ENCODE data around the gene UMPS. TPM values are rescaled to one million over a fixed set of nuclear protein-coding genes. Genes with fewer than 3 reads are reported as not detected.

Gene UMPS
- total and polyA plus RNA-seq, 4 donors, result 5.3 to 16.6 (median 15.7) TPM

DNA sequence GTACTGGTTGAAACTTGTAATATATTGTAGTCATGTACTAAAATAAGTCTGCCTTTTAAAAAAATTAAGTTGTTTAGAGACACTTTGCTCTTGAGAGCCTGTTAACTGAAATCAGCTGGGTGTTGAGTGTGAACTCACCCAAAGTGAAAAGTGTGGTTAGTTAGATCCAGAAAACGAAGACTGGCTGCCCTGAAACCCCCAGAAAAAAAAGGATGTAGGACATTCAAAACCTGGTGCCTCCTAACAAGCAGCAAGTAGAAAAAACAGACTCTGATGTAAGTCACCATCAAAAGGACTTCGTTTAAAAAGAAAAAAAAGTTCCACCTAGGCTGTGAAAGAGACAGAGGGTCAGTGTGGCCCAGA lies 40.8 kb downstream of the UMPS start:
- no peaks in the 10 kb centered on the region for H3K9me3 ChIP-seq (ENCODE audit: control insufficient read depth, low read length)
- peaks cover 0 to 3% of the 10 kb centered on the region in 2 donors for H3K36me3 ChIP-seq (ENCODE audit: control insufficient read depth in 1 of 2, insufficient read depth in 2 of 2, low read length in 1 of 2)
- DNase-seq (no peak), ATAC-seq (ENCODE audit: low FRiP score) (no peak)
- intact Hi-C loops (cut with DNase I), result loop anchor here in 1 of 2 donors (5.0 kb wide), 1 partner anchor 71 kb away; no protein-coding TSS in a partner anchor
- H3K4me1 ChIP-seq (ENCODE audit: control insufficient read depth in 1 of 2, insufficient read depth in 2 of 2, low read length in 2 of 2), result peaks cover 0 to 2% of the 10 kb centered on the region in 2 donors
- H3K27me3 ChIP-seq (ENCODE audit: control insufficient read depth in 1 of 2, insufficient read depth in 2 of 2, low read length in 1 of 2), result no peaks in the 10 kb centered on the region
- no peak overlapping the region for H3K27ac ChIP-seq (ENCODE audit: low read depth in 1 of 2, low read length in 2 of 2)
- no peak overlapping the region for H3K4me3 ChIP-seq (ENCODE audit: low read length in 2 of 2)
- WGBS, 2 donors, result 76 to 77% methylated on average over 2 of the region's 2 CpGs

- DNase-seq (peak in 1 of 2 donors; percentile 58), ATAC-seq (ENCODE audit: low FRiP score) (peak; percentile 51)
- WGBS, 2 donors, result 22% methylated on average over 17 of the region's 17 CpGs
- intact Hi-C loops (cut with DNase I), result loop anchor here in 1 of 2 donors (5.0 kb wide), 1 partner anchor 70 kb away; no protein-coding TSS in a partner anchor
- H3K4me1 ChIP-seq (ENCODE audit: control insufficient read depth in 1 of 2, insufficient read depth in 2 of 2, low read length in 2 of 2), result peaks cover 0 to 2% of the 10 kb centered on the region in 2 donors
- no peaks in the 10 kb centered on the region for H3K27me3 ChIP-seq (ENCODE audit: control insufficient read depth in 1 of 2, insufficient read depth in 2 of 2, low read length in 1 of 2)
- H3K36me3 ChIP-seq (ENCODE audit: control insufficient read depth in 1 of 2, insufficient read depth in 2 of 2, low read length in 1 of 2), result peaks cover 0 to 3% of the 10 kb centered on the region in 2 donors
- peak overlapping the region in 1 of 2 donors; percentile 14 for H3K27ac ChIP-seq (ENCODE audit: low read depth in 1 of 2, low read length in 2 of 2)
- H3K9me3 ChIP-seq (ENCODE audit: control insufficient read depth, low read length), result no peaks in the 10 kb centered on the region
- H3K4me3 ChIP-seq (ENCODE audit: low read length in 2 of 2), result no peak overlapping the region
Measured at GRCh38 chr3:124772081-124772831, 42.0 kb downstream of the UMPS start.

DNA sequence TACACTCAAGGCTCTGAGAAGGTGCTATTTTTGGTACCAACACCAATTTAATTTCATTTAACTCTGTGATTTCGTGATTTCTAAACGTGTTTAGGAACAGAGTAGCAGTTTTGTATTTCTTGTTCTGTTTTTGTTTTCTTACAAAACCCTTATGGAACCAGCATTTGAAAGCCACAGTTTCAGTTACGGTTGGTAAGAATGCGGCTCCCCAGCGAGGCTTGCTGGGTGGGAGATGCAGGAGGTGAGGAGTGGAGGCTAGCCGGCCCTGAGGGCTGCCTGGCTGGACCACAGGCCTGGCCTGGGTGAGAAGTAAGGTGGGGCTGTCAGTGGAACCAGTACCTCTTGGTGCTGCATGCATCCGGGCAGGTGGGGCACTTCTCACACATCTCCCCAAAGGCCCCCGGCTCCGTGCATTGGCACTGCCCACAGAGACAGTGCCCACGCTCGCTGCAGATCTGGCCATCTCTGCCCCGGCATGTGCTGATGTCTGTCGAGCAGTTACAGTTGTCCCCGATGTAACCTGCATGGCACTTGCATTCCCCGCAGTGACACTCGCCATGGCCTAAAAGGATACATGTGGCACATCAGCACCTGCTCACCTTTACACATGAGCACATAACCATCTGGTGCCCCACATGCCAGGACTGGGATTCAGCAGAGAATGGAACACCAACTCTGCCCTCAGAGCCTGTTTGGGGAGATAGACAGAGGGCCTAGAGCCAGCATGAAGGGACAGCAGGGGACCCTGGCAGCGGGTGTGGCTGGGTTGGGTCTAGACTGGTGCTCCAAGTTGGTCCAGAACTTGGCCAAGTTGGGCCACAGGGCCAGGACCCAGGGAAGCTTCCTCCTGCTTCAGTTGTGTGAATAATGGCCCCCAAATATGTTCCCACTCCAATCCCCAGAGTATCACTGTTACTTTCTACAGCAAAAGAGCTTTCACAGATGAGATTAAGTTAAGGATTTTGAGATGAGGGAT lies 43.4 kb downstream of the UMPS start:
- Histone ChIP-seq H3K4me1 (ENCODE audit: control insufficient read depth in 1 of 2, insufficient read depth in 2 of 2, low read length in 2 of 2) (peaks cover 0 to 2% of the 10 kb centered on the region in 2 donors), H3K4me3 (ENCODE audit: low read length in 2 of 2) (no peak overlapping the region), H3K27ac (ENCODE audit: low read depth in 1 of 2, low read length in 2 of 2) (peak overlapping the region in 1 of 2 donors; percentile 35), H3K9me3 (ENCODE audit: control insufficient read depth, low read length) (no peaks in the 10 kb centered on the region), H3K36me3 (ENCODE audit: control insufficient read depth in 1 of 2, insufficient read depth in 2 of 2, low read length in 1 of 2) (peaks cover 0 to 2% of the 10 kb centered on the region in 2 donors), H3K27me3 (ENCODE audit: control insufficient read depth in 1 of 2, insufficient read depth in 2 of 2, low read length in 1 of 2) (no peaks in the 10 kb centered on the region)
- no peak for ATAC-seq (ENCODE audit: low FRiP score)
- 93 to 95% methylated on average over 17 of the region's 17 CpGs for WGBS, 2 donors
- peak; percentile 38 to 64 for DNase-seq
- intact Hi-C loops (cut with DNase I), result loop anchor here in 1 of 2 donors (5.0 kb wide), 1 partner anchor 69 kb away; no protein-coding TSS in a partner anchor

GRCh38 chr3:124774327-124774718 lies 44.1 kb downstream of the UMPS start:
- Histone ChIP-seq H3K36me3 (ENCODE audit: control insufficient read depth in 1 of 2, insufficient read depth in 2 of 2, low read length in 1 of 2) (no peaks in the 10 kb centered on the region), H3K27me3 (ENCODE audit: control insufficient read depth in 1 of 2, insufficient read depth in 2 of 2, low read length in 1 of 2) (no peaks in the 10 kb centered on the region), H3K4me1 (ENCODE audit: control insufficient read depth in 1 of 2, insufficient read depth in 2 of 2, low read length in 2 of 2) (peaks cover 0 to 2% of the 10 kb centered on the region in 2 donors), H3K9me3 (ENCODE audit: control insufficient read depth, low read length) (no peaks in the 10 kb centered on the region), H3K27ac (ENCODE audit: low read depth in 1 of 2, low read length in 2 of 2) (peak overlapping the region in 1 of 2 donors; percentile 83), H3K4me3 (ENCODE audit: low read length in 2 of 2) (no peak overlapping the region)
- 5 to 19% methylated on average over 6 of the region's 6 CpGs for WGBS, 2 donors
- ATAC-seq (ENCODE audit: low FRiP score) (peak; percentile 39), DNase-seq (peak; percentile 79 to 88)
- intact Hi-C loops (cut with DNase I), result loop anchor here in 1 of 2 donors (5.0 kb wide), 1 partner anchor 68 kb away; no protein-coding TSS in a partner anchor

GRCh38 chr3:124774841-124775402 lies 44.7 kb downstream of the UMPS start:
- no peaks in the 10 kb centered on the region for H3K36me3 ChIP-seq (ENCODE audit: control insufficient read depth in 1 of 2, insufficient read depth in 2 of 2, low read length in 1 of 2)
- no peaks in the 10 kb centered on the region for H3K9me3 ChIP-seq (ENCODE audit: control insufficient read depth, low read length)
- peak overlapping the region in 1 of 2 donors; percentile 83 for H3K27ac ChIP-seq (ENCODE audit: low read depth in 1 of 2, low read length in 2 of 2)
- peak; percentile 21 to 38 for DNase-seq
- WGBS, 2 donors, result 84 to 92% methylated on average over 7 of the region's 7 CpGs
- H3K27me3 ChIP-seq (ENCODE audit: control insufficient read depth in 1 of 2, insufficient read depth in 2 of 2, low read length in 1 of 2), result no peaks in the 10 kb centered on the region
- ATAC-seq (ENCODE audit: low FRiP score), result no peak
- no peak overlapping the region for H3K4me3 ChIP-seq (ENCODE audit: low read length in 2 of 2)
- H3K4me1 ChIP-seq (ENCODE audit: control insufficient read depth in 1 of 2, insufficient read depth in 2 of 2, low read length in 2 of 2), result peaks cover 0 to 2% of the 10 kb centered on the region in 2 donors
- intact Hi-C loops (cut with DNase I), result loop anchor here in 1 of 2 donors (5.0 kb wide), 2 partner anchors 37 to 67 kb away; no protein-coding TSS in a partner anchor

DNA sequence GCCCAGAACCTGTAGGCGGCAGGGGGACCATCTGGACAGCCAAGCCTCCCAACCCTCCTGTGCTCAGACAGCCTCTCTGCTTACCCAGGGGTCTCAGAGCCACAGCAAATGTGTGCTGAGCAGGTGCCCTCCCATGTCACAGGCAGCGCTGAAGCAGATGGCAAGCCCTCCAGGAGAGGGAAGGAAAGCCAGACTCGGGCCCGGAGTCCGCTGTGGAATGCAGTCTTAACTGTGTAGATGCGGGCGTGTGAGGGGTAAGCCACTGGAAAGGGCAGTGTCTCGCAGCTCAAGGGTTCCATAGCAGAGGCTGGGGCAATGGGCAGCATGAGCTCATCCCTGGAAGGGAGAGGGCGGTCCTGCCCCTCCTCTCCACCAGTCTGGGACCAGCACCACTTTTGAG lies 45.6 kb downstream of the UMPS start:
- ATAC-seq (ENCODE audit: low FRiP score) (no peak), DNase-seq (peak; percentile 35 to 67)
- Histone ChIP-seq H3K36me3 (ENCODE audit: control insufficient read depth in 1 of 2, insufficient read depth in 2 of 2, low read length in 1 of 2) (no peaks in the 10 kb centered on the region), H3K4me3 (ENCODE audit: low read length in 2 of 2) (no peak overlapping the region), H3K4me1 (ENCODE audit: control insufficient read depth in 1 of 2, insufficient read depth in 2 of 2, low read length in 2 of 2) (peaks cover 0 to 4% of the 10 kb centered on the region in 2 donors), H3K9me3 (ENCODE audit: control insufficient read depth, low read length) (no peaks in the 10 kb centered on the region), H3K27me3 (ENCODE audit: control insufficient read depth in 1 of 2, insufficient read depth in 2 of 2, low read length in 1 of 2) (no peaks in the 10 kb centered on the region), H3K27ac (ENCODE audit: low read depth in 1 of 2, low read length in 2 of 2) (peak overlapping the region in 1 of 2 donors; percentile 0)
- intact Hi-C loops (cut with DNase I), result loop anchor here in 1 of 2 donors (5.0 kb wide), 1 partner anchor 36 kb away; no protein-coding TSS in a partner anchor
- 52 to 80% methylated on average over 9 of the region's 9 CpGs for WGBS, 2 donors

- Histone ChIP-seq H3K36me3 (ENCODE audit: control insufficient read depth in 1 of 2, insufficient read depth in 2 of 2, low read length in 1 of 2) (no peaks in the 10 kb centered on the region), H3K4me3 (ENCODE audit: low read length in 2 of 2) (no peak overlapping the region), H3K9me3 (ENCODE audit: control insufficient read depth, low read length) (no peaks in the 10 kb centered on the region), H3K4me1 (ENCODE audit: control insufficient read depth in 1 of 2, insufficient read depth in 2 of 2, low read length in 2 of 2) (peaks cover 0 to 5% of the 10 kb centered on the region in 2 donors), H3K27ac (ENCODE audit: low read depth in 1 of 2, low read length in 2 of 2) (no peak overlapping the region), H3K27me3 (ENCODE audit: control insufficient read depth in 1 of 2, insufficient read depth in 2 of 2, low read length in 1 of 2) (no peaks in the 10 kb centered on the region)
- DNase-seq (peak; percentile 35 to 57), ATAC-seq (ENCODE audit: low FRiP score) (no peak)
- intact Hi-C loops (cut with DNase I), result loop anchor here in 1 of 2 donors (5.0 kb wide), 1 partner anchor 35 kb away; no protein-coding TSS in a partner anchor
- WGBS, 2 donors, result 89 to 90% methylated on average over 5 of the region's 5 CpGs
Measured at GRCh38 chr3:124776856-124777255, 46.6 kb downstream of the UMPS start.
